Measurements from ENCODE around the gene GRM3.

GRCh38 chr7:86867163-86867762 is 223.6 kb downstream of the GRM3 start:
- TF ChIP-seq, protein P1, sequence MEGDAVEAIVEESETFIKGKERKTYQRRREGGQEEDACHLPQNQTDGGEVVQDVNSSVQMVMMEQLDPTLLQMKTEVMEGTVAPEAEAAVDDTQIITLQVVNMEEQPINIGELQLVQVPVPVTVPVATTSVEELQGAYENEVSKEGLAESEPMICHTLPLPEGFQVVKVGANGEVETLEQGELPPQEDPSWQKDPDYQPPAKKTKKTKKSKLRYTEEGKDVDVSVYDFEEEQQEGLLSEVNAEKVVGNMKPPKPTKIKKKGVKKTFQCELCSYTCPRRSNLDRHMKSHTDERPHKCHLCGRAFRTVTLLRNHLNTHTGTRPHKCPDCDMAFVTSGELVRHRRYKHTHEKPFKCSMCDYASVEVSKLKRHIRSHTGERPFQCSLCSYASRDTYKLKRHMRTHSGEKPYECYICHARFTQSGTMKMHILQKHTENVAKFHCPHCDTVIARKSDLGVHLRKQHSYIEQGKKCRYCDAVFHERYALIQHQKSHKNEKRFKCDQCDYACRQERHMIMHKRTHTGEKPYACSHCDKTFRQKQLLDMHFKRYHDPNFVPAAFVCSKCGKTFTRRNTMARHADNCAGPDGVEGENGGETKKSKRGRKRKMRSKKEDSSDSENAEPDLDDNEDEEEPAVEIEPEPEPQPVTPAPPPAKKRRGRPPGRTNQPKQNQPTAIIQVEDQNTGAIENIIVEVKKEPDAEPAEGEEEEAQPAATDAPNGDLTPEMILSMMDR (IDR thresholded peaks at IDR 0.05) = no peak
- TF ChIP-seq POLR2A (IDR thresholded peaks at IDR 0.05) = no peak
